A549 (cell line): ENCODE data around the gene TMEM139. TPM values are rescaled to one million over a fixed set of nuclear protein-coding genes. Genes with fewer than 3 reads are reported as not detected.
A peak's percentile ranks its signal among the peaks of the same experiment; 100 is the strongest.

ENCODE experiments used
- ATAC-seq, 2 experiments: fragments of 200-7000 bp in 1 of 2; fragments of >200 bp in 1 of 2; cut with Nextera tagmentation in 1 of 2; cut with Tn5 transposase in 1 of 2; 3 replicates each; pipeline versions ENCODE4 v1.8.0 to v1.9.1; 2018 to 2020; ENCODE audit warnings: mild to moderate bottlenecking in 1 of 2, moderate library complexity in 1 of 2
- CTCF ChIA-PET: fragments of 300-600 bp; sonication (Branson Sonifier 250); formaldehyde crosslinking; extraction: SDS; loops from one replicate; lab custom pipeline; 2021; ENCODE audit warnings: antibody characterized with exemption, inconsistent platforms; lab: Yijun Ruan, JAX
- POLR2A ChIA-PET: fragments of 350-600 bp; formaldehyde crosslinking; extraction: SDS; loops from one replicate; lab custom pipeline; 2021; ENCODE audit warnings: antibody characterized with exemption, inconsistent platforms; lab: Yijun Ruan, JAX
- DNase-seq, 2 experiments: peaks; one replicate each; pipeline versions ENCODE4 v3.0.0 to v3.0.0-alpha.2; 2011 to 2016; ENCODE audit warnings: low read depth in 1 of 2, low spot score in 1 of 2
- FAIRE-seq: peaks from 2 replicates; lab custom pipeline; 2011; peaks lifted over from hg19 to GRCh38; lab: Jason Lieb, UNC
- H3K27ac ChIP-seq, 2 experiments: fragments of >200 bp; sonication (Bioruptor Twin); formaldehyde crosslinking; 3 replicates each; pipeline ENCODE4 v1.5.1; 2016 to 2017
- H3K4me1 ChIP-seq: fragments of >200 bp; sonication (Bioruptor Twin); formaldehyde crosslinking; 3 replicates; pipeline ENCODE4 v1.6.1; 2016
- H3K4me2 ChIP-seq: fragments of >200 bp; sonication (Bioruptor Twin); formaldehyde crosslinking; 3 replicates; pipeline ENCODE4 v1.6.1; 2016
- H3K4me3 ChIP-seq: fragments of >200 bp; sonication (Bioruptor Twin); formaldehyde crosslinking; 3 replicates; pipeline ENCODE4 v1.5.1; 2016
- H3K9me3 ChIP-seq: fragments of >200 bp; sonication (Bioruptor Twin); formaldehyde crosslinking; 3 replicates; pipeline ENCODE4 v1.6.1; 2016
- BCL3 ChIP-seq: fragments of >200 bp; sonication (Bioruptor Twin); formaldehyde crosslinking; IDR thresholded peaks from 3 replicates; pipeline ENCODE4 v1.6.1; 2016
- CBX2 ChIP-seq: fragments of 200-600 bp; sonication (generic); IDR thresholded peaks from 2 replicates; pipeline ENCODE4 v1.6.1; 2016; ENCODE audit warnings: low read depth, mild to moderate bottlenecking, borderline replicate concordance
- ELK1 ChIP-seq: fragments of 150-350 bp; IDR thresholded peaks from 2 replicates; pipeline ENCODE4 v1.6.1; 2014; ENCODE audit warnings: low read depth, mild to moderate bottlenecking, low read length
- EP300 ChIP-seq, 2 experiments: fragments of >200 bp; sonication (Bioruptor Twin); formaldehyde crosslinking; IDR thresholded peaks; 2 replicates in 1 of 2; 3 replicates in 1 of 2; pipeline ENCODE4 v1.6.1; 2016 to 2017
- FOSB ChIP-seq: fragments of 250-450 bp; sonication (Bioruptor Pico); IDR thresholded peaks from 2 replicates; pipeline ENCODE4 v1.5.0; 2020; ENCODE audit warnings: mild to moderate bottlenecking, moderate library complexity
- FOSL2 ChIP-seq, 2 experiments: fragments of 450-650 bp in 1 of 2; fragments of >200 bp in 1 of 2; sonication (Bioruptor Twin) in 1 of 2; formaldehyde crosslinking; IDR thresholded peaks; 2 replicates each; pipeline versions ENCODE4 v1.5.0 to v1.6.1; 2016 to 2020; ENCODE audit warnings: mild to moderate bottlenecking in 1 of 2, moderate library complexity in 1 of 2
- GATA3 ChIP-seq: IDR thresholded peaks from 2 replicates; pipeline ENCODE4 v1.6.1; 2012; ENCODE audit warnings: borderline replicate concordance
- HDAC2 ChIP-seq: fragments of 200-600 bp; sonication (generic); IDR thresholded peaks from 2 replicates; pipeline ENCODE4 v1.6.1; 2016
- HMGXB4 ChIP-seq: fragments of 250-450 bp; sonication (Bioruptor Pico); IDR thresholded peaks from 2 replicates; pipeline ENCODE4 v1.5.0; 2021; ENCODE audit warnings: mild to moderate bottlenecking, moderate library complexity, borderline replicate concordance
- KDM1A ChIP-seq: fragments of 200-600 bp; sonication (generic); IDR thresholded peaks from 2 replicates; pipeline ENCODE4 v1.6.1; 2016; ENCODE audit warnings: low read depth, mild to moderate bottlenecking
- KDM5A ChIP-seq: fragments of 200-600 bp; sonication (generic); IDR thresholded peaks from 2 replicates; pipeline ENCODE4 v1.6.1; 2016; ENCODE audit warnings: antibody characterized with exemption, mild to moderate bottlenecking
- MAFK ChIP-seq: fragments of 450-650 bp; IDR thresholded peaks from 2 replicates; pipeline ENCODE4 v1.6.1; 2014; ENCODE audit not compliant: partially characterized antibody
- NPAS2 ChIP-seq: fragments of 250-450 bp; sonication (Bioruptor Pico); IDR thresholded peaks from 2 replicates; pipeline ENCODE4 v1.8.0; 2022; ENCODE audit warnings: mild to moderate bottlenecking, moderate library complexity, borderline replicate concordance
- NR3C1 ChIP-seq: fragments of >200 bp; sonication (Bioruptor Twin); formaldehyde crosslinking; IDR thresholded peaks from 3 replicates; pipeline ENCODE4 v1.6.1; 2017
- PBX3 ChIP-seq: IDR thresholded peaks from 2 replicates; pipeline ENCODE4 v1.6.1; 2012
- RAD21 ChIP-seq, 2 experiments: fragments of >200 bp in 1 of 2; sonication (Bioruptor Twin) in 1 of 2; formaldehyde crosslinking in 1 of 2; IDR thresholded peaks in 1 of 2; conservative IDR thresholded peaks in 1 of 2; 2 replicates in 1 of 2; 3 replicates in 1 of 2; pipeline ENCODE4 v1.6.1; 2012 to 2018; ENCODE audit warnings: inconsistent platforms in 1 of 2
- RARB ChIP-seq: fragments of 250-450 bp; sonication (Bioruptor Pico); IDR thresholded peaks from 2 replicates; pipeline ENCODE4 v1.8.0; 2021; ENCODE audit warnings: mild to moderate bottlenecking, moderate library complexity
- TFCP2L1 ChIP-seq: fragments of 250-450 bp; sonication (Bioruptor Pico); IDR thresholded peaks from 2 replicates; pipeline ENCODE4 v1.5.0; 2021; ENCODE audit warnings: mild to moderate bottlenecking
- TP53 ChIP-seq: fragments of 250-450 bp; sonication (Bioruptor Pico); IDR thresholded peaks from 2 replicates; pipeline ENCODE4 v1.5.0; 2021; ENCODE audit warnings: mild to moderate bottlenecking, moderate library complexity
- USF2 ChIP-seq: fragments of 450-650 bp; IDR thresholded peaks from 2 replicates; pipeline ENCODE4 v1.6.1; 2014; ENCODE audit warnings: antibody characterized with exemption
- ZNF302 ChIP-seq: fragments of 250-450 bp; sonication (Bioruptor Pico); IDR thresholded peaks from 2 replicates; pipeline ENCODE4 v1.9.0; 2021; ENCODE audit warnings: inconsistent platforms, mild to moderate bottlenecking, moderate library complexity
- WGBS: methylation state at CpG from one replicate; pipeline ENCODE4 v1.1.6; 2017; ENCODE audit errors: missing lambda C conversion rate; 5-methylcytosine and 5-hydroxymethylcytosine counted together
- polyA plus RNA-seq, 4 experiments: library from polyadenylated mRNA; depleted of rRNA in 3 of 4; stranded (reverse); fragments of >200 nt; fragmentation: RNase III in 1 of 4; extraction: RNeasy Plus Mini Kit Qiagen cat#74134 plus additional on column Dnase treatment in 1 of 4; gene quantifications; 2 replicates in 3 of 4; 3 replicates in 1 of 4; pipeline ENCODE4 v1.2.3, GENCODE V29; 2011 to 2017

Gene TMEM139
- polyA plus RNA-seq, 2 of the 4 experiments (the other 2 are of a cell fraction), result 0.37 to 0.65 TPM

- 4% methylated on average over 11 of the region's 11 CpGs for WGBS
- H3K4me1 ChIP-seq, result peaks cover 34% of the 10 kb centered on the region
These were observed 4.1 kb downstream of the TMEM139 start for GRCh38 chr7:143288836-143289235.

GRCh38 chr7:143289421-143289820, 4.7 kb downstream of the TMEM139 start:
- POLR2A ChIA-PET, result interaction anchor here (0.9 kb wide), 1 partner anchor 26 kb away, joined by 3 read pairs; the partner anchor contains the start of gene GSTK1
- 36% methylated on average over 6 of the region's 6 CpGs for WGBS
- CTCF ChIA-PET, result interaction anchor here (1.4 to 2.6 kb wide), 3 partner anchors 10 to 90 kb away, joined by 3 to 8 read pairs (median 6); no protein-coding TSS in a partner anchor
- Histone ChIP-seq H3K9me3 (no peaks in the 10 kb centered on the region), H3K4me2 (peak overlapping the region; percentile 88), H3K4me3 (peak overlapping the region; percentile 91), H3K27ac (peak overlapping the region; percentile 96 to 99; a peak in 5 of 6 replicates), H3K4me1 (peaks cover 34% of the 10 kb centered on the region)
- no peak for DNase-seq
- no peak for FAIRE-seq
- no peak for ATAC-seq
- TF ChIP-seq TFCP2L1 (CRISPR knock-in tag) (no peak), FOSL2 (IDR thresholded peaks at IDR 0.05) (no peak), FOSL2 (CRISPR knock-in tag; IDR thresholded peaks at IDR 0.05) (no peak), KDM5A (no peak), NPAS2 (no peak), HDAC2 (no peak), FOSB (no peak), KDM1A (no peak), NR3C1 (no peak), EP300 (IDR thresholded peaks at IDR 0.05) (no peak), HMGXB4 (CRISPR knock-in tag) (no peak), RAD21 (conservative IDR thresholded peaks at IDR 0.05 in 1 of 2, IDR thresholded peaks at IDR 0.05 in 1 of 2) (no peak)

More at GRCh38 chr7:143288836-143289235, 4.1 kb downstream of the TMEM139 start:
- TF ChIP-seq USF2 (no peak), FOSL2 (IDR thresholded peaks at IDR 0.05) (no peak), FOSL2 (CRISPR knock-in tag; IDR thresholded peaks at IDR 0.05) (no peak), RARB (no peak), BCL3 (no peak), RAD21 (conservative IDR thresholded peaks at IDR 0.05 in 1 of 2, IDR thresholded peaks at IDR 0.05 in 1 of 2) (no peak), TP53 (CRISPR knock-in tag) (no peak), HMGXB4 (CRISPR knock-in tag) (no peak), ZNF302 (CRISPR knock-in tag) (no peak), MAFK (no peak), EP300 (IDR thresholded peaks at IDR 0.05) (no peak), PBX3 (no peak), CBX2 (no peak), GATA3 (no peak), ELK1 (no peak)
- ATAC-seq (0 out of 6 replicates have a peak, but pooled peaks of 1 of the 2 experiments have one; percentile 2), FAIRE-seq (no peak), DNase-seq (peak in 1 of 2 experiments; percentile 23)
- Histone ChIP-seq H3K27ac (peak overlapping the region; percentile 96 to 99), H3K4me2 (peak overlapping the region; percentile 88), H3K9me3 (no peaks in the 10 kb centered on the region), H3K4me3 (peak overlapping the region; percentile 91)
- ChIA-PET POLR2A (interaction anchor here (1.2 kb wide), 5 partner anchors 9 to 26 kb away, joined by 3 to 19 read pairs (median 6); partner anchors contain the start of gene GSTK1), CTCF (interaction anchor here (1.2 to 2.3 kb wide), 2 partner anchors 11 to 12 kb away, joined by 3 to 5 read pairs; no protein-coding TSS in a partner anchor)
